K562 (cell line): Measurements from ENCODE around the gene SZT2. TPM values are rescaled to one million over a fixed set of nuclear protein-coding genes. Genes with fewer than 3 reads are reported as not detected.

Experiments used
- CBFB ChIP-seq: sonication (generic); formaldehyde crosslinking; IDR thresholded peaks from 2 replicates; pipeline ENCODE4 v1.4.0; 2020; ENCODE audit warnings: mild to moderate bottlenecking, missing genetic modification reagents
- CHAMP1 ChIP-seq: fragments of 450-650 bp; IDR thresholded peaks from 2 replicates; pipeline ENCODE4 v1.6.1; 2016; ENCODE audit warnings: mild to moderate bottlenecking
- E2F6 ChIP-seq, 2 experiments: IDR thresholded peaks; 2 replicates each; pipeline ENCODE4 v1.6.1; 2011; ENCODE audit warnings: borderline replicate concordance in 1 of 2, control low read depth in 1 of 2, low read depth in 1 of 2, low read length in 1 of 2, mild to moderate bottlenecking in 1 of 2, mixed read lengths in 1 of 2, moderate library complexity in 1 of 2; ENCODE audit not compliant: insufficient read depth in 1 of 2, insufficient read length in 1 of 2, poor library complexity in 1 of 2, severe bottlenecking in 1 of 2; ENCODE audit errors: extremely low read depth in 1 of 2
- FOXK2 ChIP-seq, 2 experiments: fragments of 450-650 bp; IDR thresholded peaks in 1 of 2; conservative IDR thresholded peaks in 1 of 2; 2 replicates each; pipeline ENCODE4 v1.6.1; 2016; ENCODE audit warnings: low read depth in 2 of 2, mild to moderate bottlenecking in 1 of 2
- FOXP1 ChIP-seq: sonication (generic); formaldehyde crosslinking; IDR thresholded peaks from 2 replicates; pipeline ENCODE4 v1.8.0; 2022; ENCODE audit warnings: mild to moderate bottlenecking, missing genetic modification reagents
- HBP1 ChIP-seq: fragments of 450-650 bp; formaldehyde crosslinking; IDR thresholded peaks from 2 replicates; pipeline ENCODE4 v1.4.0; 2022; ENCODE audit warnings: missing genetic modification characterization
- NFIX ChIP-seq: fragments of 250-450 bp; sonication (Bioruptor Pico); IDR thresholded peaks from 2 replicates; pipeline ENCODE4 v1.4.0; 2020; ENCODE audit warnings: low read depth, mild to moderate bottlenecking, moderate library complexity
- SAP30 ChIP-seq: fragments of 200-600 bp; sonication (generic); IDR thresholded peaks from 2 replicates; pipeline ENCODE4 v1.6.1; 2012; ENCODE audit warnings: borderline replicate concordance, low read depth, mild to moderate bottlenecking, moderate library complexity, low read length, control low read depth, inconsistent platforms; ENCODE audit not compliant: insufficient read depth, poor library complexity, severe bottlenecking
- SMAD4 ChIP-seq: fragments of 250-450 bp; sonication (Bioruptor Pico); conservative IDR thresholded peaks from 2 replicates; pipeline ENCODE4 v1.8.0; 2021; ENCODE audit warnings: inconsistent platforms, mild to moderate bottlenecking, moderate library complexity
- STAT6 ChIP-seq: sonication (generic); formaldehyde crosslinking; IDR thresholded peaks from 2 replicates; pipeline ENCODE4 v1.8.1; 2023; ENCODE audit warnings: mild to moderate bottlenecking, missing genetic modification reagents
- SUPT5H ChIP-seq: fragments of 450-650 bp; IDR thresholded peaks from 2 replicates; pipeline ENCODE4 v1.6.1; 2016
- TAF15 ChIP-seq: fragments of 200-400 bp; formaldehyde crosslinking; IDR thresholded peaks from 2 replicates; pipeline ENCODE4 v1.6.1; 2017; ENCODE audit warnings: mild to moderate bottlenecking, low read depth, low read length, moderate library complexity
- TCF7 ChIP-seq: sonication (generic); IDR thresholded peaks from 2 replicates; pipeline ENCODE4 v1.6.1; 2016; ENCODE audit warnings: antibody characterized with exemption, borderline replicate concordance
- TCF7L2 ChIP-seq: fragments of 150-350 bp; IDR thresholded peaks from 2 replicates; pipeline ENCODE4 v1.6.1; 2016; ENCODE audit warnings: low read depth, mild to moderate bottlenecking, low read length, moderate library complexity
- U2AF2 ChIP-seq: fragments of 200-400 bp; formaldehyde crosslinking; optimal IDR thresholded peaks from 2 replicates; pipeline ENCODE3; 2017; ENCODE audit warnings: low read depth, mild to moderate bottlenecking, low read length
- YY1 ChIP-seq, 3 experiments: IDR thresholded peaks; 2 replicates each; pipeline ENCODE4 v1.6.1; 2011; ENCODE audit warnings: low read length in 2 of 3, mild to moderate bottlenecking in 2 of 3, moderate library complexity in 2 of 3, borderline replicate concordance in 1 of 3, control low read depth in 1 of 3, low read depth in 1 of 3; ENCODE audit not compliant: insufficient read depth in 3 of 3, insufficient replicate concordance in 2 of 3, control insufficient read depth in 1 of 3, insufficient read length in 1 of 3; ENCODE audit errors: extremely low read depth in 1 of 3
- ZNF551 ChIP-seq: fragments of 250-450 bp; sonication (Bioruptor Pico); IDR thresholded peaks from 2 replicates; pipeline ENCODE4 v1.5.0; 2021; ENCODE audit warnings: mild to moderate bottlenecking, moderate library complexity
- ZNF830 ChIP-seq: fragments of 250-450 bp; sonication (Bioruptor Pico); IDR thresholded peaks from 2 replicates; pipeline ENCODE4 v1.5.0; 2021; ENCODE audit warnings: mild to moderate bottlenecking
- polyA plus RNA-seq, 8 experiments: library from polyadenylated mRNA; depleted of rRNA in 4 of 8; stranded (reverse) in 5 of 8; unstranded in 3 of 8; fragments of >200 nt; fragmentation: Nextera tagmentation in 2 of 8; fragmentation: Illumina TruSeq in 1 of 8; extraction: Ambion mirVana in 2 of 8; extraction: Trizol in 1 of 8; gene quantifications; 2 replicates each; pipeline versions ENCODE4 v1.2.1 to v1.2.3, GENCODE V29; 2011 to 2014; ENCODE audit warnings: inconsistent platforms in 1 of 8, missing spikeins in 1 of 8
- total RNA-seq, 7 experiments: library from RNA; depleted of rRNA in 6 of 7; stranded (reverse); fragments of >200 nt in 6 of 7; fragmentation: Illumina TruSeq in 2 of 7; extraction: Trizol in 2 of 7; gene quantifications; 2 replicates each; pipeline versions ENCODE4 v1.2.1 to v1.2.3, GENCODE V29; 2011 to 2021; ENCODE audit warnings: low replicate concordance in 1 of 7

The SZT2 gene
- total and polyA plus RNA-seq, 9 of the 15 experiments (the other 6 are each of a cell fraction or from before 2014, with no cell fraction given), result 0.88 to 31.0 (median 12.8) TPM

DNA sequence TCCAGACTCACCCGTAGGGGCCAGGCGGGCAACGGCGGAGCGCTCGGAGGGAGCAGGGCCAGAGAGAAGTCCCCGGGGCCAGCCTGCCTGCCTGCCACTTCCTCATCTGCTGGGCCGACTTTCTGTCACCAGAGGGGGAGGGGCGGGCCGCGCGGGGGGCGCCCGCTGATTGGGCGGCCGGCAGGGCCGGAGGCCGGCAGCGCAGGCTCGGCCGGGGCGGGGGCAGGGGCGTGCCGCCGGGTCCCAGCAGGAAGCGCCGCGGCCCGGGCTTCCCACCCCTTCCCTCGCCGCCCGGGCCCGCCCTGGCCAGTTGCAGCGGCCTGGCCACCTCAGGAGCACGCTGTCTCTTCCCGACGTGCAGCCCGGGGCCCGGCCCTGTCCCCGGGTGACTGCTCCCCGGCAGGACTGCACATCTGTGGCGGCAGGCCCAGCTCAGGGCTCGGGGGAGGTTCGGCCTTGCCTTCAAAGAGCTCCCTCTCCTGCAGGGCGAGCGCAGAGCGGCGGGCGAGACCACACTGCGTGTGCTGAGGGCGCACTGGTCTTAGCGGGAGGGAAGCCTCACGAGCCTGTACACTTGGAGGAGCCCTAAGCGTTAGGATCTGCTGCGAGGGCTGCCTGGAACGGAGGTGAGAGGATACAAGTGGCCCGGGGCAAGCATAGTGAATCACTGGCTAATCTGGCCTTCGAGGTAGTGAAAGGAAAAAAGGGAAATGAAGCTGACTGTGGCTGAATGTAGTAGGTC, 21.6 kb upstream of the SZT2 start, which contains the start of gene ELOVL1 (continued):
- peak in 1 of 3 experiments; percentile 56 for TF ChIP-seq YY1 (IDR thresholded peaks at IDR 0.05; ENCODE audit: borderline replicate concordance in 1 of 3, control insufficient read depth in 1 of 3, extremely low read depth in 1 of 3, insufficient read depth in 3 of 3, insufficient read length in 1 of 3, insufficient replicate concordance in 2 of 3, low read depth in 1 of 3, low read length in 2 of 3)
- TF ChIP-seq E2F6 (IDR thresholded peaks at IDR 0.05; ENCODE audit: borderline replicate concordance in 1 of 2, extremely low read depth in 1 of 2, insufficient read depth in 1 of 2, insufficient read length in 1 of 2, low read depth in 1 of 2, low read length in 1 of 2, poor library complexity in 1 of 2, severe bottlenecking in 1 of 2), result peak; percentile 89 to 94
- no peak for TF ChIP-seq U2AF2
- TF ChIP-seq CHAMP1, result no peak
- peak; percentile 51 to 85; a peak in 2 of 4 replicates for TF ChIP-seq FOXK2 (conservative IDR thresholded peaks at IDR 0.05 in 1 of 2, IDR thresholded peaks at IDR 0.05 in 1 of 2; ENCODE audit: low read depth in 2 of 2)
- 0 out of 2 replicates have a peak, but pooled peaks have one; percentile 39 for TF ChIP-seq HBP1 (CRISPR knock-in tag)
- peak; percentile 91; the same call in 1 of the 2 replicates for TF ChIP-seq STAT6 (CRISPR knock-in tag)
- TF ChIP-seq SAP30, result peak; percentile 84
- no peak for TF ChIP-seq ZNF830 (CRISPR knock-in tag)
- peak; percentile 90 for TF ChIP-seq SMAD4 (CRISPR knock-in tag)
- peak; percentile 46; the same call in 1 of the 2 replicates for TF ChIP-seq TCF7L2
- TF ChIP-seq CBFB (CRISPR knock-in tag), result peak; percentile 75; the same call in 1 of the 2 replicates
- TF ChIP-seq FOXP1 (CRISPR knock-in tag), result peak; percentile 47
- TF ChIP-seq NFIX (CRISPR knock-in tag), result no peak
- no peak for TF ChIP-seq ZNF551 (CRISPR knock-in tag)
- TF ChIP-seq TAF15, result no peak
- no peak for TF ChIP-seq TCF7
- TF ChIP-seq SUPT5H, result peak; percentile 93
